Measurements from ENCODE around the gene ISG15.

The ISG15 gene

GRCh38 chr1:1025730-1026129 lies 12.4 kb downstream of the ISG15 start:
- no peak for DNase-seq

DNA sequence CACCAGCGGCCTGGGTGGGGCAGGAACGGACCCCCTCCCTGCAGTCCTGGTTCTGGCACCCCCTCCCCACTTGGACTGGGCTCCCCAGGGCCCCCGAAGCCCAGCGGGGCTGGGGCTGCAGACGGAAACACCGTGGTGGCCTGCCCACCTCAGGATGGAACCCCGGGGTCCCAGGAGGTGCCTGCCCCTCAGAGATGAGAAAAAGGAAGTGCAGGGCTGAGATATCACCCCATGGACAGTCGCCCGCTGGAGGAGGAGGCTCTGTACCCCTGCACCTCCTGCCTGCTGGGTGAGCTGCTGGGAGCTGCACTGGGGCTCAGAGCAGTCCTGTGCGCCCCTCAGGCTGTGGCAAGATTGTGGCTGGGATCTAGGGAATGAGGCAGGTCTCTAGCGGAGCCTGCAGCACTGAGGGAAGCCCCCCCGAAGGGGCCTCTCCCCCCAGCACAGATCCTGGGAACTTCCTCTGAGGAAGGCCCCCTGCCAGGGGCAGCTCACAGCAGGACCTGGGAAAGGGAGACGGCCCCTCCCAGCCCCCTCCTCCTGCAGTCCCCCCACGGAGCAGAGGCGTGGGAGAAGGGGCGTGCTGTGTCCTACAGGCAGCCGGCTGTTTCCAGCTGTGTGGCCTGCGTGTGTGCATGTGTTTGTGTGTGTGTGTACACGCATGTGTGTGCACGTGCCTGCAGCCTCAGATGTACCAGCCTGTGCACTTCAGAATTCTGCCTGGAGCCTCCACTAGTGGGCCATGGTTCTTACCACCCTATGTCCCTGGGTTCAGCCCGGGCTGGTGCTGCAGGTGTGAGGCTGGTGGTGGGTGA lies 13.5 kb downstream of the ISG15 start:
- no peak for DNase-seq

DNA sequence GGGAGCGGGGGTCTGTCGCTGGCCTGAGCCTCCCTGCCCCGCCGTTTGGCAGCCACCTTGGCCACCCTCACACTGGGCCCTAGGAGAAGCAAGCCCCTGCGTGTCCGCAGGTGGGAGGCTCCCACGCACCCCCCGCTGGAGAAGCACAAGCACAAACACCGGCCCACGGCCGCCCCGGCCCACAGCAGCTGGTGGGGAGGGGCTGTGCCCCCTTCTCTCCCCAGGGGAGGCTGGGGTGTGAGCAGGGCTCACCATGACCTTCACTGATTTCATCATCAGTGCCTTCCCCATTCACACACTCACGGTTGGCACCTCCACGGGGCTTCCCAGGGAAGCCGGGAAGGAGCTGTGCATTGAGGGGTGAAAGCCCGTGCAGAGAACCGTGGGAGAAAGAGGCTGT lies 14.5 kb downstream of the ISG15 start:
- no peak for DNase-seq

DNA sequence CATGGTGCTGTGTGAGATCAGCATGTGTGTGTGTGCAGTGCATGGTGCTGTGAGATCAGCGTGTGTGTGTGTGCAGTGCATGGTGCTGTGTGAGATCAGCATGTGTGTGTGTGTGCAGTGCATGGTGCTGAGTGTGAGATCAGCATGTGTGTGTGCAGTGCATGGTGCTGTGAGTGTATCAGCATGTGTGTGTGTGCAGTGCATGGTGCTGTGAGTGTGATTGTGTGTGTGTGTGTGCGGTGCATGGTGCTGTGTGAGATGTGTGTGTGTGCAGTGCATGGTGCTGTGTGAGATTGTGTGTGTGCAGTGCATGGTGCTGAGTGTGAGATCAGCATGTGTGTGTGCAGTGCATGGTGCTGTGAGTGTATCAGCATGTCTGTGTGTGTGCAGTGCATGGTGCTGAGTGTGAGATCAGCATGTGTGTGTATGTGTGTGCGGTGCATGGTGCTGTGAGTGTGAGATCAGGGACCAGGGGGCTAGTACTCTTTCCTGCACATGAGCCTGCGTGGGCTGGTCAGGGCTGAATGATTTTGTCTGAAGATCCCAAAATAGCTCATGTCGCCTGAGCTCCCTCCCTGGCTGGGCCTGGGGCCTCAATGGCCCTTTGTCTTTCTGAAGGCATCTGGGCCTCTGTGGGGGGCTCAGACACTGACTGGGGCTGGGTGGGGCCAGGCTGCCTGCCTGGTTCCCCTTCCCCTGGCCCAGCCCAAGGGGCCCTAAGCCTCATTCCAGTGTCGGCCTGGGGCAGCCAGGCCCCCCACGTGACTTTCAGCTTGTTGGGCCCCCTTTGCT lies 17.8 kb downstream of the ISG15 start:
- DNase-seq = peak in 18 of 56 donors; percentile 17 to 73 (median 34)

GRCh38 chr1:1031659-1032235 lies 18.4 kb downstream of the ISG15 start:
- DNase-seq = no peak

DNA sequence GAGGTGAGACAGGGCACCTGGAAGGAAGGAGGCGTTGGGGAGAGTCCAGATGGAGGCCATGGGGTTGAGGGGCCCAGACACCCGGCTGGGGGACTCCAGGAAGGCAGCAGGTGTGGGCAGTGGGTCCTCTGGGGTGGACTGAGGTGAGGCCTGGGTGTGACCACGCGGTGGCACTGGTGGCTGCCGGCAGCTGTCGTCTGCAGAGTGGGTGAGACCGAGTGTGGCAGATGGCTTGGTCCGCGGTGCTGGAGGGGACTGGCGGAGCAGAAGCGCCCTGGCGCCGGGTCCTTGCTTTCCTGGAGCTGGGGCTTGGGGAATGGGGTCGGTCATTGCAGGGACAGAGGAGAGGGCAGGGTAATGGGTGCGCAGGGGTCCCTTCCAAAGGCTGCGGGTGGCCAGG lies 19.1 kb downstream of the ISG15 start:
- DNase-seq = peak in 14 of 56 donors; percentile 18 to 58 (median 40)

DNA sequence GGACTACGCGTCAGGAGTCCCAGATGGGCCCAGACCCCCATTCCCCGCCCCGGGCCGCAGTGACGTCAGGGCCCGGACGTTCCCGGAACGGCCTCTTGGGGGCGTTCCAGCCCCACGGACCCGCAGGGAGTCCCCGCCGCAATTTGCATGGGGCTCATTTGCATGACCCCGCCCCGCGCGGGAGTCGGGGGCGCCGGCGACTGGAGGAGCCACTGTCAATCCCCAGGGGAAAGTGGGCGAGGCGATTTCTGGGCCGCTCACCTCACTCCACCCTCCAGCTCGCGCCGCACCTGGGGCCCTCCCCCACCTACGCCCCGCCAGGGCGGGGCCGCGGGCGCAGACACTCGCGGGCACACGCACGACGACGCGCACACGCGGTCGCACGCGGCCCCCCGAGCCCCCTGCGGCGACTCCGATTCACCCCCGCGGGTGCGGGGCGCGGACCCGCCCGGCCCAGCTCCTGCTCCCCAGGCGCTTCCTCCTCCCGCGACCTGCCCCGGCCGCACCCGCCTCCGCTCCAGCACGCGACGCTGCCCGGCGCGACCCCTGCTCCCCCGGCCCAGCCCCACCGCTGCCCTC lies 19.8 kb downstream of the ISG15 start:
- peak in 54 of 56 donors; percentile 25 to 90 (median 72) for DNase-seq

DNA sequence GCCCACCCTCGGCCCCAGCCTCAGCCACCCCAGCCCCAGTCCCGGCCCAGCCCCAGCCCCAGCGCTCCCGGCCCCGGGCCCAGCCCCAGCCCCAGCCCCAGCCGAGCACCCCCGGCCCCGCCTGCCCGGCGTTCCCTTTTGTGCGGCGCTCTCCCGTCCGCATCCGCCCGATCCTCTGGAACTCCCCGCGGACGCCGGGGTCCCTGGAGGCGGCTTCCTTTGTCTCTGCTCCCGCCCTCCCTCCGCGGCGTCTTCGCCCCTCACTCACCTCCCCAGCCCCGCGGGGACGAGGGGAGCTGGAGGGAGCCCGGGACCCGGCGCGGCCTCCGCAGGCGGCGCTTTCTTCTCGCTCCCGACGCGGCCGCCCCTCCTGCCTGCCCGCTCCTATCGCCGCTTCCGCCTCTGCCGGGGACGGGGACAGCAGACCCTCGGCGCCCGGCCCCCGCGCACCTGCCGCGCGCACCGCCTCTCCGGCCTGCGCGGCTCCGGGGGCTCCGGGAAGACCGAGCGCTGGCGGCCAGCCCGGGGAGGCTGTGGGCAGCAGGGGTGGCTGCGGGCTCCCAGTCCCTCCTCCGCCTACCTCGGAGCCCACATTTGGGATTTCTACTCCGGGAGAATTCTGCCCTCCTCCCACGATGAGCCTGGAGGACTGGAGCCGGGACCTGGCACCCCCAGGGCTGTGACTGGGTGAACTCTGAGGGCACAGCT lies 20.6 kb downstream of the ISG15 start:
- DNase-seq = no peak

GRCh38 chr1:1034439-1034781 lies 21.1 kb downstream of the ISG15 start:
- DNase-seq = no peak

GRCh38 chr1:1035291-1035943 lies 22.1 kb downstream of the ISG15 start:
- no peak for DNase-seq

DNA sequence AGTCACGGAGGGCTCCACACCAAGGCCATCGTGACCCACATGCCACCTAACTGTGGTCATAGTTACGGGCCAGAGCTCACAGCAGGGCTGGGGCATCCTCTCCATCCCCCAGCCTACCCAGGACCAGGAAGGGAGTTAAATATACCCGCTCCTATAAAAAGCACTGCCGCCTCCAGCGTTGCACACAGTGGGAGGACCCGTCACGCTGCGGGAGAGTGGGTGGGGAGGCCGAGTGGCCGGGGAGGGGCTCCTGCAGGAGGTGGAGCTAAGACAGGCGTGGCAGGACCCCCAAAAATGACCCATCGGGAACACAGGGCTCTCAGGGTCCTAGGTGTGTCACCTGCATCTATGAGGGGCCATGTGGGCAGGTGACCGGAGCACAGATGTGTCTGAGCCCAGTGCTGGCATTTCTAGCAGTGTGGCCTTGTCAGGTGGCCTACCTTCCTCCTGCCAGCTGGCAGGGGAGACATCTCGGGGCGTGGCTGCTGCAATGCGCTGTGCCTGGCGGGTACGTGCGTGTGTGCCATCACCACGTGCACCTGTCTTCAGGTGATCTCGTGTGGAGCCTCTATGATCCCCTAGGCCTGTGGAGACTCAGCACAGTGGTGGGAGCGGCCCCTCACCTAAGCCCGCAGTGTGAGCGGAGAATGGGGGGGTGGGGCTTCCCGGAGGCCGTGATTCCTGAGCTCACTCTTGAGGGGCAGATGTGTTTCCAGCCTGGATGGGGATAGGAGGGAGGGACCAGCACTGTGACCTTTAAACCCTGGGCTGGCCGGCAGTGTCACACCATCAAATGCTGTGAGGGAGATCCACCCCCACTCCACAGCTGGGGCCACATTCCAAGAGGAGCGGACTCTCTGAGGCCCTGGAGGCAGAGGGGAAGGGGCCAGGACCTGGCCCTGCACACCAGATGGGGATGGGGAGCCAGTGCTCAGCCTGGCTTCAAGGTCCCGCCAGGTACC lies 24.4 kb downstream of the ISG15 start:
- DNase-seq = peak in 7 of 56 donors; percentile 24 to 49 (median 36)

GRCh38 chr1:1038694-1039093 lies 25.4 kb downstream of the ISG15 start:
- DNase-seq = peak in 1 of 56 donors; percentile 10

DNA sequence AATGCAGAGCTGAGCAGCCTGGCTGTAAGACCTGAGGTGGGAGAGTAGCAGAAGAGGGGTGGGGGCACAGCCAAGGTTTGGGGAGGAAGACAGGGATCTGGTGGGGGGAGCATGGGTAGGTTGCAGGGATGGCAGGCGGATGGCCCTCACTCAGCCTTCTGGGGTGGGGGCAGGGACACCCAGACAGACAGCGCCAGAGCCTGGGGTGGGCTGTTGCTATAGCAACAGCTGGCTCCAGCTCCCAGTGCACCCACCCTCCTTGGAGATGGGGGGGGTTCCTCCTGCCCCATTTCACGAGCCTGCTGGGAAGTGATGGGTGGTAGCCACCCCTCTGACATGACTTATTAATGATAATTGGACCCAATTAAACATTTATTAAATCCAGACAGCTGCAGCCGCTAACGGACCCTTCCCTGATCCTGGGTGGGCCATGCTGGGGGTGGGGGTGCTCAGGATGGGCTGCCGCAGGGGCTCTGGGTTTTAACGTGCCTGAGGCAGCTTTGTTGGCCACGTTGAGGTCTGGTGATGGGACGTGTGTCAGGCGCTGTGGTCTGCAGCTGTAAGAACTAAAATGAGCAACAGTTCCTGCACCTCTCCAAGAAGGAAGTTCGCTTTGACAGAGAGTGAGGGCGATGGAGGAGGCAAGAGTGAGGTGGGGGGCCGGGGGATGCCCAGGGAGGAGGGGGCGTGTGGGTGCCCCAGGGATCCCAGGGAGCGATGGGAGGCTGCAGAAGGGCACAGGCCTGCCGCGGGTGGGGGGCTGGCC lies 26.0 kb downstream of the ISG15 start:
- no peak for DNase-seq

DNA sequence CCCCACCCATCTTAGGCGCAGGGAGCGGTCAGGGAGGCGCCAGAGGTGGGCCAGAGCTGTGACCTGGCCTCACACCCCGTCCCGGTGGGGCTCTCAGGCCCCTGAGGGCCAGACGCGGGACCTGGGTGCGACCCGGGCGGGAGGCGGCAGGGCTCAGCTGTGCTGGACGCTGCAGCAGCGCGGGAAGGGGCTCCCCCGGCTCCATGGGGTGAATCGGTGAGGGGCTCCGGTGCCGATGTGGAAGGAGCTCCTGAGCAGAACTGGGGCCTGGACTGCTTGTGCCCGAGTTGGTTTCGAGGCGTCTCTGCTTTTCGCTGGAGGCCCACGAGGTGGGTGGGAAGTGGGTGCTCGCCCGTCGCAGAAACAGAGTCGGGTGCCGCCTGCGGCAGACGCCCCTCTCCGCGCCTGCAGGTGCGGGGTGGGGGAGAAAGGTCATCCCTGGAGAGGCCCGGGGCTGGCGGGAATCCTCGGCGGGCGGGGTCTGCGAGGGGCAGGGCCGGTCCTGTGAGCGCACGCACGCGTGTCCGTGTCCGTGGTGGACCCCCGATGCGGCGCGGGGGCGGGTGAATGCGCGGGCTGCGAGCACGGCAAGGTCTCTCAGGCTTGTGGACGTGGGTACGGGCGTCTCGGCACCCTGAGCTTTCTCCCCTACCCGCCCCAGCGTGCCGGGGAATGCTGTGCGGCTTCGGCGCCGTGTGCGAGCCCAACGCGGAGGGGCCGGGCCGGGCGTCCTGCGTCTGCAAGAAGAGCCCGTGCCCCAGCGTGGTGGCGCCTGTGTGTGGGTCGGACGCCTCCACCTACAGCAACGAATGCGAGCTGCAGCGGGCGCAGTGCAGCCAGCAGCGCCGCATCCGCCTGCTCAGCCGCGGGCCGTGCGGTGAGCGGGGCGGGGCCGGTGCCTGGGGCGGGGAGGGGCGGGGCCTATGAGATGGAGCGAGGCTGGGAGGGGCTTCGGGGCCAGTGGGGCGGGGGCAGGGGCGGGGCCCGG lies 27.0 kb downstream of the ISG15 start:
- peak in 49 of 56 donors; percentile 10 to 84 (median 64) for DNase-seq

DNA sequence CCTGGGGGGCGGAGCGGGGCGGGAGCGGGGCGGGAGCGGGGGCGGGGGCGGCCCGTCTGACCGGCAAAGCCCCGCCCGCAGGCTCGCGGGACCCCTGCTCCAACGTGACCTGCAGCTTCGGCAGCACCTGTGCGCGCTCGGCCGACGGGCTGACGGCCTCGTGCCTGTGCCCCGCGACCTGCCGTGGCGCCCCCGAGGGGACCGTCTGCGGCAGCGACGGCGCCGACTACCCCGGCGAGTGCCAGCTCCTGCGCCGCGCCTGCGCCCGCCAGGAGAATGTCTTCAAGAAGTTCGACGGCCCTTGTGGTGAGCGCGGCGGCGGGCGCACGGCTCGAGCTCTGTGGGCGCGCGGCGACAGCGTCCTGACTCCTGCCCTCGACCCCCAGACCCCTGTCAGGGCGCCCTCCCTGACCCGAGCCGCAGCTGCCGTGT lies 27.8 kb downstream of the ISG15 start:
- DNase-seq = no peak

DNA sequence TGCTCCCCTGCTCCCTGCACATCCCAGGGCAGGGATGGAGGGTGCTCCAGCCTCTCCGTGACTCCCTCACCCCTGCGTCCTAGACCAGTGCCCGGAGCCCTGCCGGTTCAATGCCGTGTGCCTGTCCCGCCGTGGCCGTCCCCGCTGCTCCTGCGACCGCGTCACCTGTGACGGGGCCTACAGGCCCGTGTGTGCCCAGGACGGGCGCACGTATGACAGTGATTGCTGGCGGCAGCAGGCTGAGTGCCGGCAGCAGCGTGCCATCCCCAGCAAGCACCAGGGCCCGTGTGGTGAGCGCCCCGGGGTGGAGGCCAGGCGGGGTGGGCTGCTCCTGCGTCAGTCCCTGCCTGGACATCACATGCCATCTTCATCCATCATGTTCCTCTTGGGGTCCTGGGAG lies 28.6 kb downstream of the ISG15 start:
- DNase-seq = no peak

- DNase-seq = no peak
Measured at GRCh38 chr1:1042835-1043234, 29.5 kb downstream of the ISG15 start.

Measured in amygdala (tissue), 56 donors.